Thyroid gland (tissue), 4 donors: ENCODE measurements around the gene SH3D19. TPM values are rescaled to one million over a fixed set of nuclear protein-coding genes. Genes with fewer than 3 reads are reported as not detected.

ENCODE experiments used
- DNase-seq, 2 donors: peaks; one replicate each; pipeline ENCODE4 v3.0.0-alpha.2; 2019
- H3K27ac ChIP-seq, 3 donors: fragments of 200-600 bp; sonication (generic); 1 replicate in 2 of 3; 2 replicates in 1 of 3; pipeline ENCODE4 v1.5.1; 2016 to 2019; ENCODE audit warnings: mild to moderate bottlenecking in 1 of 3, moderate library complexity in 1 of 3
- H3K27me3 ChIP-seq: fragments of 200-600 bp; sonication (generic); one replicate; pipeline ENCODE4 v1.5.1; 2019
- H3K36me3 ChIP-seq, 2 donors: fragments of 200-600 bp; sonication (generic); one replicate each; pipeline ENCODE4 v1.5.1; 2016 to 2019
- H3K4me1 ChIP-seq, 2 donors: fragments of 200-600 bp; sonication (generic); one replicate each; pipeline ENCODE4 v1.5.1; 2017 to 2019
- H3K4me3 ChIP-seq, 3 donors: fragments of 200-600 bp; sonication (generic); replicated peaks in 1 of 3; 1 replicate in 2 of 3; 2 replicates in 1 of 3; pipeline ENCODE4 v1.5.1; 2016; ENCODE audit warnings: mild to moderate bottlenecking in 1 of 3
- H3K9me3 ChIP-seq: fragments of 200-600 bp; sonication (generic); one replicate; pipeline ENCODE4 v1.5.1; 2017
- POLR2A ChIP-seq, 2 donors: fragments of 450-650 bp; IDR thresholded peaks; one replicate each; pipeline ENCODE4 v1.6.1; 2017; ENCODE audit warnings: antibody characterized with exemption in 2 of 2, mild to moderate bottlenecking in 2 of 2, moderate library complexity in 1 of 2
- WGBS, 2 donors: methylation state at CpG; one replicate each; pipeline ENCODE4 v1.1.5; 2017; 5-methylcytosine and 5-hydroxymethylcytosine counted together
- intact Hi-C: fragments of 100-400 bp; cut with DNase I; formaldehyde crosslinking; loops from one replicate; pipeline ENCODE4 v1.15.1; 2023
- total RNA-seq, 4 donors: library from RNA; depleted of rRNA; stranded (reverse); fragments of >200 nt; gene quantifications; one replicate each; pipeline ENCODE4 v1.2.3, GENCODE V29; 2016
- TF ChIP-seq, protein P1 (sequence below), 6 experiments: fragments of 200-600 bp in 3 of 6; fragments of 450-650 bp in 3 of 6; sonication (generic) in 3 of 6; IDR thresholded peaks; one replicate each; pipeline ENCODE4 v1.5.1; 2016 to 2019; ENCODE audit warnings: antibody characterized with exemption in 6 of 6, mild to moderate bottlenecking in 2 of 6, inconsistent platforms in 1 of 6, moderate library complexity in 1 of 6

Gene SH3D19
- total RNA-seq, 4 donors from 2014 or later, result 82.0 to 143 (median 113) TPM

DNA sequence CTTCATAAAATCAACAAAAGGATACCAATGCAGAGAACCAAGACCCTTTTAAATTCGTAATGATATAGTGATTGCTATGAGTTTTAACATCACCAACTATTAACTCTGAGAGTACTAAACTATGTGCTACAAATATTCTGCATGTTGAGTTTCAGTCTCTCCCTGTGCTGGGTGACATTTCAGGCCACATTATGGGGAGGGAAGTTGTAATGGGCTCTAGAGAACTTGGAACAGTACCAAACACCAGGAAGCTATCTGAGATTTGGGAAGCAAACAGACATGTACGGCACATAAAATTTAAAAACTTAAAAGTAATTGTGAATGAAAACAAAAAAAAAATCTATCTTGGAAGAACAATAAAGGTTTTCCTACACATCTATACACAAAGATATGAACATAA lies 108.1 kb downstream of the SH3D19 start:
- intact Hi-C loops, result no loop called here
- Histone ChIP-seq H3K4me1 (peaks cover 3 to 5% of the 10 kb centered on the region in 2 donors), H3K9me3 (no peaks in the 10 kb centered on the region), H3K4me3 (no peak overlapping the region), H3K36me3 (no peaks in the 10 kb centered on the region), H3K27ac (no peak overlapping the region), H3K27me3 (no peaks in the 10 kb centered on the region)
- TF ChIP-seq POLR2A (IDR thresholded peaks at IDR 0.05), result no peak
- TF ChIP-seq, protein P1, sequence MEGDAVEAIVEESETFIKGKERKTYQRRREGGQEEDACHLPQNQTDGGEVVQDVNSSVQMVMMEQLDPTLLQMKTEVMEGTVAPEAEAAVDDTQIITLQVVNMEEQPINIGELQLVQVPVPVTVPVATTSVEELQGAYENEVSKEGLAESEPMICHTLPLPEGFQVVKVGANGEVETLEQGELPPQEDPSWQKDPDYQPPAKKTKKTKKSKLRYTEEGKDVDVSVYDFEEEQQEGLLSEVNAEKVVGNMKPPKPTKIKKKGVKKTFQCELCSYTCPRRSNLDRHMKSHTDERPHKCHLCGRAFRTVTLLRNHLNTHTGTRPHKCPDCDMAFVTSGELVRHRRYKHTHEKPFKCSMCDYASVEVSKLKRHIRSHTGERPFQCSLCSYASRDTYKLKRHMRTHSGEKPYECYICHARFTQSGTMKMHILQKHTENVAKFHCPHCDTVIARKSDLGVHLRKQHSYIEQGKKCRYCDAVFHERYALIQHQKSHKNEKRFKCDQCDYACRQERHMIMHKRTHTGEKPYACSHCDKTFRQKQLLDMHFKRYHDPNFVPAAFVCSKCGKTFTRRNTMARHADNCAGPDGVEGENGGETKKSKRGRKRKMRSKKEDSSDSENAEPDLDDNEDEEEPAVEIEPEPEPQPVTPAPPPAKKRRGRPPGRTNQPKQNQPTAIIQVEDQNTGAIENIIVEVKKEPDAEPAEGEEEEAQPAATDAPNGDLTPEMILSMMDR (IDR thresholded peaks at IDR 0.05), result no peak
- 62 to 67% methylated on average over 2 of the region's 2 CpGs for WGBS, 2 donors
- no peak for DNase-seq

GRCh38 chr4:151215295-151215694 lies 110.1 kb downstream of the SH3D19 start:
- TF ChIP-seq POLR2A (IDR thresholded peaks at IDR 0.05), result no peak
- TF ChIP-seq, protein P1 (IDR thresholded peaks at IDR 0.05), result no peak
- no peak overlapping the region for H3K27ac ChIP-seq
- intact Hi-C loops, result no loop called here

GRCh38 chr4:151207868-151208267 lies 117.5 kb downstream of the SH3D19 start:
- DNase-seq, result no peak
- no peak for TF ChIP-seq POLR2A (IDR thresholded peaks at IDR 0.05)
- TF ChIP-seq, protein P1 (IDR thresholded peaks at IDR 0.05), result no peak
- intact Hi-C loops, result no loop called here
- H3K9me3 ChIP-seq, result no peaks in the 10 kb centered on the region
- H3K27ac ChIP-seq, result no peak overlapping the region
- H3K36me3 ChIP-seq, result no peaks in the 10 kb centered on the region
- no peaks in the 10 kb centered on the region for H3K27me3 ChIP-seq
- 90 to 100% methylated on average over 1 of the region's 1 CpG for WGBS, 2 donors
- peaks cover 8 to 12% of the 10 kb centered on the region in 2 donors for H3K4me1 ChIP-seq
- H3K4me3 ChIP-seq, result no peak overlapping the region

More at GRCh38 chr4:151215295-151215694, 110.1 kb downstream of the SH3D19 start:
- H3K9me3 ChIP-seq, result no peaks in the 10 kb centered on the region
- 83 to 94% methylated on average over 1 of the region's 1 CpG for WGBS, 2 donors
- no peaks in the 10 kb centered on the region for H3K27me3 ChIP-seq
- H3K4me3 ChIP-seq, result no peak overlapping the region
- H3K4me1 ChIP-seq, result peaks cover 3 to 5% of the 10 kb centered on the region in 2 donors
- H3K36me3 ChIP-seq, result no peaks in the 10 kb centered on the region
- DNase-seq, result no peak

DNA sequence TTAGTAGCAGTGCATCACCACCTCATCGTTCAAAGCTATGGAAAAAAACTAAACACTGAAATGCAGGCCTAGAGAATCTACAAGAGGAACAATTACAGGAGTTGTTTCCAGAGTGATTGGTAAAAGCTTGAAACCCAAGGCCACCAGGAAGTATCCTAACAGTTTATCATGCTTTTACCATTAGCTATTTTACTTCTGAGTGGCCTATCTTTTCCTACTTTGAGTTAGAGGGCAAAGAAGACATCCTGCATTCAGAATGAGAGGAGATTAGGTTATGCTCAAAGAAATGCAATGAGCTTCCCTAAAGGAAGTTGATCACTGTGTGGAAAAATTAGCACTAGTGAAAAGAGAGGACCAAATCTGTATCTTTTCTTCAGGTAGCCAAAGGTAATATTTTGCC lies 118.2 kb downstream of the SH3D19 start:
- no peaks in the 10 kb centered on the region for H3K27me3 ChIP-seq
- H3K36me3 ChIP-seq, result no peaks in the 10 kb centered on the region
- intact Hi-C loops, result no loop called here
- peak overlapping the region in 1 of 3 donors; percentile 11 for H3K27ac ChIP-seq
- no peak for TF ChIP-seq POLR2A (IDR thresholded peaks at IDR 0.05)
- TF ChIP-seq, protein P1 (IDR thresholded peaks at IDR 0.05), result no peak
- H3K9me3 ChIP-seq, result no peaks in the 10 kb centered on the region
- peaks cover 14 to 19% of the 10 kb centered on the region in 2 donors for H3K4me1 ChIP-seq
- no peak for DNase-seq
- 73 to 91% methylated on average over 1 of the region's 1 CpG for WGBS, 2 donors
- H3K4me3 ChIP-seq, result no peak overlapping the region

- intact Hi-C loops, result no loop called here
These were observed 119.0 kb downstream of the SH3D19 start for GRCh38 chr4:151206241-151207005.

More at GRCh38 chr4:151206241-151207005, 119.0 kb downstream of the SH3D19 start:
- Histone ChIP-seq H3K4me3 (no peak overlapping the region), H3K4me1 (peaks cover 14 to 22% of the 10 kb centered on the region in 2 donors), H3K27ac (no peak overlapping the region), H3K9me3 (no peaks in the 10 kb centered on the region), H3K36me3 (no peaks in the 10 kb centered on the region), H3K27me3 (no peaks in the 10 kb centered on the region)
- no peak for DNase-seq
- TF ChIP-seq, protein P1 (IDR thresholded peaks at IDR 0.05), result no peak
- no peak for TF ChIP-seq POLR2A (IDR thresholded peaks at IDR 0.05)
- WGBS, 2 donors, result 50 to 52% methylated on average over 3 of the region's 3 CpGs
